H9 (cell line): Measurements from ENCODE around the gene TSPO2. TPM values are rescaled to one million over a fixed set of nuclear protein-coding genes. Genes with fewer than 3 reads are reported as not detected.

Experiments
- DNase-seq: peaks from one replicate; pipeline ENCODE4 v3.0.0-alpha.2; 2017
- H2AFZ ChIP-seq: one replicate; pipeline ENCODE4 v1.6.1; 2013; ENCODE audit warnings: mild to moderate bottlenecking, low read length, control low read depth, moderate library complexity
- H2AK5ac ChIP-seq: 2 replicates; pipeline ENCODE4 v1.6.1; 2013; ENCODE audit warnings: low read length, control low read depth, mixed read lengths; ENCODE audit not compliant: insufficient read length
- H2BK120ac ChIP-seq: one replicate; pipeline ENCODE4 v1.6.1; 2013; ENCODE audit warnings: low read depth, mild to moderate bottlenecking, low read length, control low read depth, inconsistent platforms; ENCODE audit not compliant: poor library complexity, severe bottlenecking
- H2BK12ac ChIP-seq: 2 replicates; pipeline ENCODE4 v1.6.1; 2013; ENCODE audit warnings: low read length, control low read depth, mixed read lengths, low read depth; ENCODE audit not compliant: insufficient read length
- H2BK15ac ChIP-seq: 2 replicates; pipeline ENCODE4 v1.6.1; 2013; ENCODE audit warnings: low read depth, low read length, control low read depth
- H2BK20ac ChIP-seq: one replicate; pipeline ENCODE4 v1.6.1; 2013; ENCODE audit warnings: low read depth, mild to moderate bottlenecking, low read length, control low read depth, inconsistent platforms; ENCODE audit not compliant: poor library complexity, severe bottlenecking
- H2BK5ac ChIP-seq: 2 replicates; pipeline ENCODE4 v1.6.1; 2013; ENCODE audit warnings: low read length, control low read depth, mixed read lengths; ENCODE audit not compliant: insufficient read length
- H3K14ac ChIP-seq: 2 replicates; pipeline ENCODE4 v1.6.1; 2013; ENCODE audit warnings: low read length, control low read depth; ENCODE audit not compliant: insufficient read depth
- H3K18ac ChIP-seq: 2 replicates; pipeline ENCODE4 v1.6.1; 2013; ENCODE audit warnings: low read depth, mild to moderate bottlenecking, mixed read lengths, low read length, control low read depth; ENCODE audit not compliant: insufficient read length
- H3K23ac ChIP-seq: 2 replicates; pipeline ENCODE4 v1.6.1; 2013; ENCODE audit warnings: low read length, control low read depth, mixed read lengths, low read depth; ENCODE audit not compliant: insufficient read length
- H3K23me2 ChIP-seq: 2 replicates; pipeline ENCODE4 v1.6.1; 2013; ENCODE audit warnings: low read depth, mild to moderate bottlenecking, mixed read lengths, low read length, control low read depth; ENCODE audit not compliant: insufficient read length, poor library complexity, severe bottlenecking
- H3K27ac ChIP-seq: 2 replicates; pipeline ENCODE4 v1.5.1; 2013; ENCODE audit warnings: low read length, control low read depth, mixed read lengths, low read depth; ENCODE audit not compliant: insufficient read length
- H3K27me3 ChIP-seq: 2 replicates; pipeline ENCODE4 v1.6.1; 2013; ENCODE audit warnings: low read length, control low read depth, inconsistent platforms; ENCODE audit not compliant: insufficient read depth
- H3K4ac ChIP-seq: 2 replicates; pipeline ENCODE4 v1.6.1; 2013; ENCODE audit warnings: low read depth, mild to moderate bottlenecking, control low read depth, inconsistent platforms, low read length, moderate library complexity
- H3K4me1 ChIP-seq: 2 replicates; pipeline ENCODE4 v1.6.1; 2013; ENCODE audit warnings: low read length, control low read depth, inconsistent platforms; ENCODE audit not compliant: insufficient read depth
- H3K4me2 ChIP-seq: 2 replicates; pipeline ENCODE4 v1.6.1; 2013; ENCODE audit warnings: low read length, control low read depth, mixed read lengths; ENCODE audit not compliant: insufficient read length, insufficient read depth
- H3K56ac ChIP-seq: 2 replicates; pipeline ENCODE4 v1.6.1; 2013; ENCODE audit warnings: low read depth, mild to moderate bottlenecking, mixed read lengths, low read length, control low read depth; ENCODE audit not compliant: insufficient read length
- H3K79me1 ChIP-seq: 2 replicates; pipeline ENCODE4 v1.6.1; 2013; ENCODE audit warnings: low read depth, mild to moderate bottlenecking, moderate library complexity, low read length, control low read depth, inconsistent platforms; ENCODE audit not compliant: insufficient read depth, poor library complexity, severe bottlenecking
- H3K79me2 ChIP-seq: 2 replicates; pipeline ENCODE4 v1.6.1; 2013; ENCODE audit warnings: low read length, control low read depth, inconsistent platforms; ENCODE audit not compliant: insufficient read depth
- H3K9ac ChIP-seq: 2 replicates; pipeline ENCODE4 v1.6.1; 2013; ENCODE audit warnings: low read length, control low read depth, mixed read lengths; ENCODE audit not compliant: insufficient read length; ENCODE audit errors: extremely low read depth
- H3K9me3 ChIP-seq: one replicate; pipeline ENCODE4 v1.6.1; 2013; ENCODE audit warnings: low read depth, low read length, inconsistent platforms; ENCODE audit not compliant: control insufficient read depth
- H3T11ph ChIP-seq: one replicate; pipeline ENCODE4 v1.6.1; 2013; ENCODE audit warnings: mild to moderate bottlenecking, low read length, control low read depth, inconsistent platforms
- H4K20me1 ChIP-seq: one replicate; pipeline ENCODE4 v1.6.1; 2013; ENCODE audit not compliant: control insufficient read depth, insufficient read length, insufficient read depth
- H4K5ac ChIP-seq: 2 replicates; pipeline ENCODE4 v1.6.1; 2013; ENCODE audit warnings: low read depth, mild to moderate bottlenecking, mixed read lengths, low read length, control low read depth; ENCODE audit not compliant: insufficient read length
- H4K8ac ChIP-seq: replicated peaks from 2 replicates; pipeline ENCODE4 v1.6.1; 2013; ENCODE audit warnings: low read length, control low read depth, mixed read lengths, low read depth; ENCODE audit not compliant: insufficient read length
- H4K91ac ChIP-seq: 2 replicates; pipeline ENCODE4 v1.6.1; 2013; ENCODE audit warnings: low read depth, mild to moderate bottlenecking, moderate library complexity, mixed read lengths, low read length, control low read depth; ENCODE audit not compliant: insufficient read length
- H3K27ac Mint-ChIP-seq, 3 experiments: 2 replicates in 2 of 3; 3 replicates in 1 of 3; pipeline ENCODE4 v1.8.0; 2020 to 2021; ENCODE audit warnings: mixed read lengths in 3 of 3, mild to moderate bottlenecking in 1 of 3, moderate library complexity in 1 of 3
- H3K27me3 Mint-ChIP-seq: 2 replicates; pipeline ENCODE4 v1.8.0; 2021; ENCODE audit warnings: low read depth, mild to moderate bottlenecking, moderate library complexity, mixed read lengths
- H3K36me3 Mint-ChIP-seq, 3 experiments: 2 replicates in 2 of 3; 3 replicates in 1 of 3; pipeline ENCODE4 v1.8.0; 2020 to 2021; ENCODE audit warnings: low read depth in 3 of 3, mixed read lengths in 3 of 3; ENCODE audit not compliant: insufficient read depth in 1 of 3
- H3K4me1 Mint-ChIP-seq, 2 experiments: 2 replicates each; pipeline ENCODE4 v1.8.0; 2020; ENCODE audit warnings: mixed read lengths in 2 of 2
- H3K4me3 Mint-ChIP-seq, 2 experiments: 2 replicates in 1 of 2; 3 replicates in 1 of 2; pipeline ENCODE4 v1.8.0; 2020 to 2021; ENCODE audit warnings: mild to moderate bottlenecking in 2 of 2, mixed read lengths in 2 of 2, moderate library complexity in 1 of 2
- H3K9me3 Mint-ChIP-seq, 2 experiments: 2 replicates in 1 of 2; 3 replicates in 1 of 2; pipeline ENCODE4 v1.8.0; 2020; ENCODE audit warnings: mild to moderate bottlenecking in 2 of 2, mixed read lengths in 2 of 2, moderate library complexity in 1 of 2
- CTCF ChIP-seq: fragments of 200-600 bp; sonication (generic); conservative IDR thresholded peaks from 3 replicates; pipeline ENCODE4 v1.8.0; 2021; ENCODE audit warnings: antibody characterized with exemption, mild to moderate bottlenecking
- whole genome bisulfite sequencing: extraction: QIAGEN DNeasy Blood & Tissue Kit; methylation state at CpG from one replicate; pipeline ENCODE4 v1.1.7; 2013; ENCODE audit warnings: missing lambda C conversion rate, low lambda C conversion rate, mixed read lengths; ENCODE audit not compliant: insufficient read length; ENCODE audit errors: extremely low coverage; 5-methylcytosine and 5-hydroxymethylcytosine counted together
- total RNA-seq: library from RNA; stranded (reverse); gene quantifications from 2 replicates; pipeline ENCODE4 v1.2.1, GENCODE V29; 2021

The TSPO2 gene
- total RNA-seq, 1 experiment from 2014 or later, result not detected

GRCh38 chr6:41036186-41036585 is 6.1 kb upstream of the TSPO2 start:
- no peak overlapping the region for H3K56ac ChIP-seq
- no peak overlapping the region for H4K5ac ChIP-seq
- no peak overlapping the region for H3K4me2 ChIP-seq
- H3K27me3 ChIP-seq, result no peaks in the 10 kb centered on the region
- Mint-ChIP-seq H3K4me3 (no peak overlapping the region), H3K4me1 (peaks cover 12 to 13% of the 10 kb centered on the region in 2 experiments), H3K27ac (no peak overlapping the region), H3K9me3 (no peaks in the 10 kb centered on the region; a peak in 1 of 5 replicates), H3K27me3 (no peaks in the 10 kb centered on the region), H3K36me3 (no peaks in the 10 kb centered on the region)
- H2BK20ac ChIP-seq, result no peak overlapping the region
- H2BK15ac ChIP-seq, result no peak overlapping the region
- H4K20me1 ChIP-seq, result no peaks in the 10 kb centered on the region
- no peak for TF ChIP-seq CTCF
- no peak overlapping the region for H3K23ac ChIP-seq
- WGBS, result no CpG with 5 or more reads among the region's 3 CpGs
- H3K79me2 ChIP-seq, result no peaks in the 10 kb centered on the region
- no peak overlapping the region for H3T11ph ChIP-seq
- no peaks in the 10 kb centered on the region for H3K9me3 ChIP-seq
- H3K18ac ChIP-seq, result no peak overlapping the region
- H2BK5ac ChIP-seq, result no peak overlapping the region
- H3K9ac ChIP-seq, result no peak overlapping the region
- H2AK5ac ChIP-seq, result no peak overlapping the region
- H4K91ac ChIP-seq, result no peak overlapping the region
- no peak overlapping the region for H3K14ac ChIP-seq
- no peak overlapping the region for H2BK12ac ChIP-seq
- no peak overlapping the region for H2AFZ ChIP-seq
- H3K27ac ChIP-seq, result no peak overlapping the region
- H3K4me1 ChIP-seq, result no peaks in the 10 kb centered on the region
- no peak for DNase-seq
- no peak overlapping the region for H3K4ac ChIP-seq
- H3K79me1 ChIP-seq, result no peaks in the 10 kb centered on the region
- no peaks in the 10 kb centered on the region for H3K23me2 ChIP-seq
- no peak overlapping the region for H2BK120ac ChIP-seq
- H4K8ac ChIP-seq, result no peak overlapping the region
